ENCODE data around the gene SELENOW. TPM values are rescaled to one million over a fixed set of nuclear protein-coding genes. Genes with fewer than 3 reads are reported as not detected.
A peak's percentile ranks its signal among the peaks of the same experiment; 100 is the strongest.
"Not testable (repeated sequence)": the region's sequence is repeated elsewhere in the genome, so short reads cannot be mapped to it uniquely, and the experiment has no call there.

Gene SELENOW
- total RNA-seq, 2 donors from 2014 or later, result 1,458 to 1,507 TPM

GRCh38 chr19:47760632-47760999 lies 17.9 kb upstream of the SELENOW start:
- TF ChIP-seq CTCF (IDR thresholded peaks at IDR 0.05), result no peak
- H3K36me3 ChIP-seq, result peaks cover 35% of the 10 kb centered on the region
- DNase-seq (ENCODE audit: low spot score), result no peak

GRCh38 chr19:47761566-47761965 lies 16.9 kb upstream of the SELENOW start:
- Histone ChIP-seq H3K27me3 (no peaks in the 10 kb centered on the region), H3K4me1 (peaks cover 0 to 9% of the 10 kb centered on the region in 2 donors), H3K4me3 (no peak overlapping the region), H3K36me3 (peaks cover 25% of the 10 kb centered on the region), H3K27ac (no peak overlapping the region), H3K9me3 (no peaks in the 10 kb centered on the region)
- no peak for TF ChIP-seq CTCF (IDR thresholded peaks at IDR 0.05)
- DNase-seq (ENCODE audit: low spot score), result no peak

More at GRCh38 chr19:47760632-47760999, 17.9 kb upstream of the SELENOW start:
- H3K27ac ChIP-seq, result no peak overlapping the region
- no peak overlapping the region for H3K4me3 ChIP-seq
- H3K9me3 ChIP-seq, result no peaks in the 10 kb centered on the region
- no peaks in the 10 kb centered on the region for H3K27me3 ChIP-seq
- H3K4me1 ChIP-seq, result peaks cover 0 to 6% of the 10 kb centered on the region in 2 donors

GRCh38 chr19:47762151-47762550 lies 16.4 kb upstream of the SELENOW start:
- Histone ChIP-seq H3K4me1 (peaks cover 0 to 5% of the 10 kb centered on the region in 2 donors), H3K27ac (no peak overlapping the region), H3K9me3 (no peaks in the 10 kb centered on the region), H3K27me3 (no peaks in the 10 kb centered on the region), H3K36me3 (peaks cover 20% of the 10 kb centered on the region), H3K4me3 (no peak overlapping the region)
- DNase-seq (ENCODE audit: low spot score), result no peak
- TF ChIP-seq CTCF (IDR thresholded peaks at IDR 0.05), result no peak

- Histone ChIP-seq H3K36me3 (peaks cover 14% of the 10 kb centered on the region), H3K27ac (peak overlapping the region; percentile 22 to 45)
- TF ChIP-seq CTCF (IDR thresholded peaks at IDR 0.05), result no peak
Measured at GRCh38 chr19:47762615-47763308, 15.7 kb upstream of the SELENOW start.

GRCh38 chr19:47764705-47765104 lies 13.8 kb upstream of the SELENOW start:
- not testable (repeated sequence) for H3K27me3 ChIP-seq; H3K36me3 ChIP-seq; H3K4me3 ChIP-seq; H3K4me1 ChIP-seq; H3K27ac ChIP-seq; H3K9me3 ChIP-seq; DNase-seq (ENCODE audit: low spot score)

More at GRCh38 chr19:47762615-47763308, 15.7 kb upstream of the SELENOW start:
- peaks cover 0 to 3% of the 10 kb centered on the region in 2 donors for H3K4me1 ChIP-seq
- DNase-seq (ENCODE audit: low spot score), result no peak
- no peaks in the 10 kb centered on the region for H3K27me3 ChIP-seq
- no peak overlapping the region for H3K4me3 ChIP-seq
- H3K9me3 ChIP-seq, result no peaks in the 10 kb centered on the region

- Histone ChIP-seq H3K9me3 (no peaks in the 10 kb centered on the region), H3K27me3 (no peaks in the 10 kb centered on the region), H3K27ac (no peak overlapping the region), H3K4me3 (no peak overlapping the region), H3K4me1 (peaks cover 0 to 3% of the 10 kb centered on the region in 2 donors), H3K36me3 (no peaks in the 10 kb centered on the region)
- DNase-seq (ENCODE audit: low spot score), result peak; percentile 65
- peak; percentile 83 to 89 for TF ChIP-seq CTCF (IDR thresholded peaks at IDR 0.05)
Measured at GRCh38 chr19:47765523-47766358, 12.8 kb upstream of the SELENOW start.

All from right atrium auricular region (tissue), 2 donors.